ENCODE measurements around the gene TNIP2.
"Not testable (repeated sequence)": the region's sequence is repeated elsewhere in the genome, so short reads cannot be mapped to it uniquely, and the experiment has no call there.

TNIP2 gene

GRCh38 chr4:2743518-2744445 lies 12.4 kb downstream of the TNIP2 start:
- no peak for DNase-seq

GRCh38 chr4:2742823-2743517 lies 13.2 kb downstream of the TNIP2 start:
- DNase-seq, result no peak

- DNase-seq, result no peak
Observed at GRCh38 chr4:2742081-2742822, 13.9 kb downstream of the TNIP2 start.

DNA sequence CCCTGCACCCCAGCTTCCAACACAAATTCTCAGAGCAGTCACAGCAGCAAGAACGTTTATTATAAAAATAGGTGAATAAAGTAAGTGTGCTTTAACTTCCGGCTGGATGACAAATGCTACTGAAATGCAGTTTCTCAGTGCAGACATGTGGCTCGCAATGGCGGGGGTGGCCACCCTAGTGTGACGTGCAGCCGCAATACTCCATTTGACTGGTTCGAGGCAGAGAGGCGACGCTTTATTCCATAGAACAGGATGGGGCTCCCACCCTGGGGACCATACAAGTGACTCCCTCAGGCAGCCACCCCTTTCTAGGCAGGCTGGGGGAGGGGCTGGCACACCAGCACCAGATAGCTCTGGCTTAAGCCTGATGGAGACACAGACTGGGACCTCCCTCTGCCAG lies 14.5 kb downstream of the TNIP2 start:
- no peak for DNase-seq

GRCh38 chr4:2738296-2738695 lies 17.8 kb downstream of the TNIP2 start:
- DNase-seq, result not testable (repeated sequence)

DNA sequence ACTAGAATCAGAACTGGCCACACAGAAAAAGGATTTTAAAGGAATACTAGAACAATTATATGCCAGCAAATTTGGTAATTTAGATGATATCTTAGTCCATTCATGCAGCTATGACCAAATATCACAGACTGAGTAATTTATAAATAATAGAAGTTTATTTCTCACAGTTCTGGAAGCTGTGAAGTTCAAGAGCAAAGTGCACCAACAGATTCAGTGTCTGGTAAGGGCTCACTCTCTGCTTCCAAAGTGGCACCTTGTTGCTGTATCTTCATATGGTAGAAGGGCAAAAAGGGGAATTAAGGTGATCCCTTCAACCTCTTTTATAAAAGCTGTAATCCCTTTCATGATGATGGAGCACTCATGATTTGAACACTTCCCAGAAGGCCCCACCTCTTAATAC lies 20.3 kb downstream of the TNIP2 start:
- no peak for DNase-seq

GRCh38 chr4:2734612-2735011 lies 21.5 kb downstream of the TNIP2 start:
- no peak for DNase-seq

- no peak for DNase-seq
Observed at GRCh38 chr4:2733844-2734574, 22.1 kb downstream of the TNIP2 start.

DNA sequence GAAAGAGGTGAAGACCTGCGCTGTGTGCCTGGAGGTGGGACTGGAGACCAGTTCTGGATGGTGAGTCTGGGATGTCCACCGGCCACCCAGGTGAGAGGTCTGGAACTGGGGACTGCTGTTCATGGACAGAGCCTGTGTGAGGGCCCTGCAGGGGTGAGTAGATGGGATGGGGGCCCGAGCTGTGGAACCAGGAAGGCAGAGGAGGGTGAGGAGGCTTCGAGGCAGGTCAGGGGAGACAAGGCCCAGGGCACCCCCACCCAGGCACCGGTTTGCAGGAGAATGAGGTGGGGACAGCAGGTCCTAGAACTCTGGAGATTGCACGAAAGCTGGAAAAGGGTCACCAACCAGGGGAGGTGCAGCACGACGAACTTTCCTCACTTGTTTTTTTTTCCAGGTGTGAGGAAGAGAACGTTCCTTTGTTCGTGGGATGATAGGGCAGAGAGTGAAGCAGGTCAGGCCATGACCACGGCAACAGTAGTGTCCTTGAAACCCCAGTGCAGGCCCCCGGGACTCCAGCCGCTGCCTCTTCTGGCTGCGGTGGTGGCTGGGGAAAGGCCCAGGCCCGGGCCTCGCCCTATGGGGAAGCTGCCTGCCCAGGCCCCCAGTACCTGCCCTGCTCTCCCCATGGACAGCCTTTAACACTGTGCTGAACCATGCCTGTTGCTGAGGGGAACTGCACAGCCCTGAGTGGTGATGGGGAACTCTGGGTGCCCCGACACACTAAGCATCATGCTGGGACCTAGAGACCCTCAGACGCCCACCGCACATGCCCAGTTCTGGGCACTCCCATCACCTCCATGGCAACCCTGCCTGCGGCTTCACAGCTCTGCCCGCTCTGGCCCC lies 22.9 kb downstream of the TNIP2 start:
- no peak for DNase-seq

- no peak for DNase-seq
Observed at GRCh38 chr4:2732526-2732925, 23.6 kb downstream of the TNIP2 start.

DNA sequence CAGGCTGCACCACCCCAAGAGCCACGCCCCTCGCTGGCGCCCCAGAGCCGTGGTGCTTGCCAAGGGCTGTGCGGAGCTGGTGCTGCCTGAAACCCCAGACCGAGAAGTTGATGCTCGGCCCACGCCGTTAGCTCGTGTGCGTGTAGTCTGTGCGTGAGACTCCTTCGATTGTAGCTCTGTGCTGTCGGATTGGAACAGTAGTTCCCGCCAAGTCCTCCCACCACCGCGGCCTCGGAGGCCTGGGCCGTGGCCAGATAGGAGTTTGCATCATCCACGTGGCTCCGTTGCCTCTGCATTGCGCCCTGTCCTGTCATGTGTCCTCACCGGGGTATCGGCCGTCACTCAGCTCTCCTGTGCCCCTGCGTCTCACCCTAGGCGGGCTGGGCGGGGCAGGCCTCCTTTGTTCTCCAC lies 24.2 kb downstream of the TNIP2 start:
- DNase-seq, result no peak

DNA sequence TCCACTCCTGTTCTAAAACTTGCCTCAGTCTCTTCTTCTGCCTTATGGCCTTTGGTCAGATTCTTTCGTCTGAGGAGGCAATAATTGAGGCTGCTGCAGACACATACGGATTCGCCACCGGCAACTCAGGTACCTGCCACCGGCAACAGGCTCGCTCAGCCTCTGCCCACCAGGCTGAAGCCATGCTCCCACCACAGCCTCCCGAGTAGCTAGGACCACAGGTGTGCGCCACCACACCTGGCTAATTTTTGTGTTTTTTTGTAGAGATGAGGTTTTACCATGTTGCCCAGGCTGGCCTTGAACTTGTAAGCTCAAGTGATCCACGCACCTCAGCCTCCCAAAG lies 26.6 kb downstream of the TNIP2 start:
- no peak for DNase-seq

DNA sequence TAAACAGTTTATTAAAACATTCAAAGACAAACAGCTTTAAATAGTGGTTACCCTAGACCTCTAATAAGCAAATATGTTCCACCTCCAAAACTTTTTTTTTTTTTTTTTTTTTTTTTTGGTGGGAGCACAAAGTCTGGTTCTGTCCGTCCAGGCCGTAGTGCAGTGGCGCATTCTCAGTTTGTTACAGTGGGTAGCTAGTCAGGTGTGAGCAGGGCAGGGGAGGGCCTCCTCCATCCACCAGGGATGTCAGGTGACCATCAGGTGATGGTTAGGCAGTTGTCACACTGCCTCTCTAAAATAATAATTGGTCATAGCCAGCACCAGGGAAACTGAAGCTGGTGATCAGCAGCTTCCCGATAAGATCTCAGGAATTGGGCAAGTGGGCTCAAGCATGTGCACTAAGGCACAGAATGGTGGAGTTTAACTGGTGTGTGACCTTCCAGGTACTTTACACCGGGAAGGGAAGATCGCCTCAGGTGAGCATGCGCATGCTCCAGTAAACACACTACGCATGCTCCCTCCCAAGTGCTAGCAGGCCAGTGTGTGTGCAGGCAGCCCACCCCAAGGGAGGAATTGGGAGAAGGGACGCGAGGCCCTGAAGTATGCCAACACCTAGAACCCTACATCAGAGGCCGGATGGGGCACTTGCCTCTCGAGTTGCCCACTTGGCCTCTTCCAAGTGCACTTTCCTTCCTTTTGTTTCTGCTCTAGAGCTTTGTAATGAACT lies 27.2 kb downstream of the TNIP2 start:
- no peak for DNase-seq

GRCh38 chr4:2728221-2728620 lies 27.9 kb downstream of the TNIP2 start:
- DNase-seq, result no peak

DNA sequence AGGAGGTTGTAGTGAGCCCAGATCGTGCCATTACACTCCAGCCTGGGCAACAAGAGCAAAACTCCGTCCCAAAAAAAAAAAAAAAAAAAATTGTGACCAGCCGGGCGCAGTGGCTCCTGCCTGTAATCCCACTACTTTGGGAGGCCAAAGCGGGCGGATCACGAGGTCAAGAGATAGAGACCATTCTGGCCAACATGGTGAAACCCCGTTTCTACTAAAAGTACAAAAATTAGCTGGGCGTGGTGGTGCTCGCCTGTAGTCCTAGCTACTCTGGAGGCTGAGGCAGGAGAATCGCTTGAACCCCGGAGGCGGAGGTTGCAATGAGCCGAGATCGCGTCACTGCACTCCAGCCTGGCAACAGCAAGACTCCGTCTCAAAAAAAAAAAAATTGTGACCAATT lies 29.3 kb downstream of the TNIP2 start:
- DNase-seq, result not testable (repeated sequence)

DNA sequence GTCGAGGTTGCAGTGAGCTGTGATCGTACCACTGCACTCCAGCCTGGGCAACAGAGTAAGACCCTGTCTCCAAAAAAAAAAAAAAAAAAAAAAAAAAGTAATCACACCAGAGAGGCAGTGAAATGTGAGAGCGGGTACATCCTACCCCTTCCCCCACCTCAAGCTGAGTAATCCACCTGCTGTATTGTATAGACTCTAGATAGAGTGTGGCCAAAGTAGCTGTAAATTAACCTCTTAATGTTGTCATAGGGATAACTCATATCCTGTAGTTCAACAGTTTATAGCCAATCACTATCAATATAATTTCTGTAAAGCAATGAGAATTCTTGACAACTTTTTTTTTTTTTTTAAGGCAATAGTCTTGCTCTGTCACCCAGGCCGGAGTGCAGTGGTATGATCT lies 30.8 kb downstream of the TNIP2 start:
- no peak for DNase-seq

DNA sequence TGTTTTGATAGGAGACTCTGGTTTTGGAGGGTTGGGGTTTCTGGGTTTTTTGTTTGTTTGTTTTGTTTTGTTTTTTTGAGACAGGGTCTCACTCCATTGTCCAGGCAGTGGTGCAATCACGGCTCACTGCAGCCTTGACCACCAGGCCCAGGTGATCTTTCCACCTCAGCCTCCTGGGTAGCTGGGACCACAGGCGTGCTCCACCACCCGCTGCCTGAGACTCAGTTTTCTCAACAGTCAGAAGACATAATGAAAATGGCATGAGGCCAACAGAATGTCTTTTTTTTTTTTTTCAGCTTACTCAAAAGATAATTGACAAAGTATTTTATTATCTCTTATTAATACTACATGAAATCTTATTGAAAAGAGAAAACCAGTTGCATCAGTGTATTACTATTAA lies 32.4 kb downstream of the TNIP2 start:
- no peak for DNase-seq

- no peak for DNase-seq
Observed at GRCh38 chr4:2722033-2722432, 34.1 kb downstream of the TNIP2 start.

DNA sequence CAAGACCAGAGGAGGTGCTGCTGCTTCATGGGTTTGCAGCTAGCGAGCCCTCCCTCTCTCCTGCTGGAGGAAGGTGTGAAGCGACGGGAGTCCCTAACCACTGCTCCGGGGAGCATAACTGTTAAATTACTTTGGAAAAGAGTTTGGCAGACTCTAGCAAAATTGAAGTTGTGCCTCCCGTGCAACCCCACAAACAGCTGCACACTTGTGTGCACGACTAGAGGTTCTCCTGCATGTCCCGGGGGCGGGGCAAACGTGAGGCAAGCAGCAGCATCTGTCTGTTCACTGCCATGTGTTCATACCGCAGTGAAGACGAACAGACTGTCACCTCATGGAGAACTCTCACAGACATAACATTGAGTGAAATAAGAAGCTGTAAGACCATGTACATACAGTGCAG lies 34.5 kb downstream of the TNIP2 start:
- no peak for DNase-seq

DNA sequence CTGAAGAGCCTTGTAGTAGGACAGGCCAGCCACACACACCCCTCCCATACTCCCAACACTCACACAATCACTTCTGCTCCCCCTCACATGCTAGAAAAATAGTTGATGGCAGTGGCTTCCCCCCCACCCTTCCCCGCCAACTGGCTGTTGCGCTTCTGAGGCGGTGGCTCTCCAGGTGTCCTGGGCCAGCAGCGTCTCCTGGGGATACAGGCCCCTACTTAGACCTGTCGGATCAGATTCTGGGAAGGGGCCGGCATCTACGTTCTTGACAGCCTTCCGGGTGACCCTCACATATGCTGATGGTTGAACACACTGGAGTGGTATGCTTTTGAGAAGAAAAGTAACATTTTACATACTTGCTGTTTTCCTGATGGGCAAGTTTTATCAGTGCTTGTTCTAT lies 39.9 kb downstream of the TNIP2 start:
- DNase-seq, result no peak

DNA sequence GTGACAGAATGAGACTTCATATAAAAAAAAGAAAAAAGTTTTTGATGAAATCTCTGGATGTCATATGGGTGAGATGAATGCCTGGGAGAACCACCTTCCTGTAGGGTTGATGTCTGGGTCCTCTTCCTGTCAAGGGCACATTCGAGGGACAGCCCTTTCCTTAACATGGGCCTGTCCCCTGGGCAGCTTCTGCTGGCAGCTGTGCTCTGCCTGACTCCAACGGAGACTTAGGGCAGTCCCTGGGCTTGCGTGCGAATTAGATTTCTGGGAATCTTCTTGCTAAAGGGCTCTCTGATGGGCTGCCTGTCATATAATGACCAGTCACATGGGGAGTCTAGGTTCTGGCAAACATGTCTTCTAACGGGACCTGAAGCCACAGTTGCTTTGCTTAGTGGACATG lies 40.7 kb downstream of the TNIP2 start:
- no peak for DNase-seq

Data from hippocampal formation (tissue), 2 donors.